T-helper 9 cell (primary cell): ENCODE results near the gene USE1.

Experiments
- DNase-seq: peaks from one replicate; pipeline ENCODE4 v3.0.0-alpha.2; 2020

USE1 gene

GRCh38 chr19:17205237-17206140 lies 9.7 kb upstream of the USE1 start:
- DNase-seq = peak; percentile 27

DNA sequence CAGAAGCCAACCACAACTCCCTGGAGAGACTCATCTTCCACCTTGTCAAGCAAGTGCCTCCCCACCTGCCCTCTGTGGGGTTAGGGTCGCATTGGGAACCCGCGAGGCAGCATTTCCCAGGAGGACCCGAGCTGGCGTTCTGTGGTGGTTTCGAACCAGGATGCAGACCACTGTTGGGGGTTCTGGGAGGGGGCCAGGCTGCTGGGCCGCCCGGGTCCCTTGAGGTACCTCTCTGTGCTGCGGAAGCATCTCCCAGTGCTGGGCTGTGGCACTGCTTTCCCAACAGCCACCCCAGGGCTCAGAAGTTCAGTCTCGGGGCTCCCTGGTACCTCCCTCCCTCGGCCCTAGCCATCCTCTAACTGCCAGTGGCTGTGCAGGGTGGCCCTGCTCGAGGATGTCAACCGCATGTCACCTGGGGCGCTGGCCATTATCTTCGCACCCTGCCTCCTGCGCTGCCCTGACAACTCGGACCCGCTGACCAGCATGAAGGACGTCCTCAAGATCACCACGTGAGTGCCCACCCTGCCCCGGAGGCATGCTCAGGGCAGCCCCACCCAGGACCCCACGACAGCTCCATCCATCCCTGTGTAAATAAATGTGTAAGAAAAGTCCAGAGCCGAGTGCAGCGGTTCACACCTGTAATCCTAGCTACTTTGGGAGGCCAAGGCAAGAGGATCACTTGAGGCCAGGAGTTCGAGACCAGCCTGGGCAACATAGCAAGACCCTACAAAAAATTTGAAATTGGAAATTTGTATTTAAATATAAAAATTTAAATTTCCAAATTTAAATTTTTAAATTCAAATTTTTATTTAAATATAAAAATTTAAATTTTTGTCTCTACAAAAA lies 8.2 kb upstream of the USE1 start:
- DNase-seq = no peak

- DNase-seq = no peak
Measured at GRCh38 chr19:17209126-17210036, 5.8 kb upstream of the USE1 start.

DNA sequence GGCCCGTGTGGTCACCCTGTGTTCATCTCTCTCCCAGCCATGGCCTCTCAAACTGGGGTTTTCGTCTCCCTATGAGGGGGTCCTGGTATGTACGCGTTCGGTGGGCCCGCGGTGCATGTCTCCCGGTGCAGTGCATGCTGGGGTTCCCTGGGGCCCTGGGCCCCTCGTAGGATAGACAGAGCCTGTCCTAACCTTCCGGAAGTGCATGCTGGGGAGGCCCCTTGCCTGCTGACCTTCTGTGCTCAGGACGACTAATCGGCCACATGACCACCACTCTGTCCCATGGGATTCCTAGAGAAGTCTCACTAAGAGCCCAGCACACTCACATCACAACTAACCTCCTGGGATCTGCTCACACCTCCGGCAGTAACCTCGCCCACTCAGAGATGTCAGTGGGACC lies 4.9 kb upstream of the USE1 start:
- DNase-seq = no peak

DNA sequence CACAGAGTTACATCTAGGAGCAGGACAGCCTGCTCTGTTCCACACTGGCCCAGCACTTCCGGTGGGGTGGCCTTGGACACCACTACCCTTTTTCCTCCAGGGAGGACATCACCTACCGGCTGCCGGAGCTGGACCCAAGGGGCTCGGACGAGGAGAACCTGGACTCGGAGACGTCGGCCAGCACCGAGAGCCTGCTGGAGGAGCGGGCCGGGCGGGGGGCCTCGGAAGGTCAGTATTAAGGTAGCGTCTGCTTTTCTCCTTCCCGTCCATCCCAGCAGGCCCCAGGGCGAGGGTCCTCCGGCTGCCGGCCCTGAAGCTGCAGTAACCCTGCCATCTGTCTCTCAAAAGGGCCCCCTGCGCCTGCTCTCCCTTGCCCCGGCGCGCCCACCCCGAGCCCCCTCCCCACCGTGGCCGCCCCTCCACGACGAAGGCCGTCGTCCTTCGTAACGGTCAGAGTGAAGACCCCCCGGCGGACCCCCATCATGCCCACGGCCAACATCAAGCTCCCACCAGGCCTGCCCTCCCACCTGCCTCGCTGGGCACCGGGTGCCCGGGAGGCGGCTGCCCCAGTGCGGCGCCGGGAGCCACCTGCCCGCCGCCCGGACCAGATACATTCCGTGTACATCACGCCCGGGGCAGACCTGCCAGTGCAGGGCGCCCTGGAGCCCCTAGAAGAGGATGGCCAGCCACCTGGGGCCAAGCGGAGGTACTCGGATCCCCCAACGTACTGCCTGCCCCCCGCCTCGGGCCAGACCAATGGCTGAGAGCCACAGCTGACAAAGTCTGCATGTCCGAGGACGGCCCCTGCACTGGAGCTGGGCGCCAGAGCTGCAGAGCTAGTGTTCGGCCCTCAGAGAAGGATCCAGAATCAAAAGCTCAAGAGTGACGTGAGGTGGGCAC lies 3.4 kb upstream of the USE1 start:
- no peak for DNase-seq

- DNase-seq = no peak
Measured at GRCh38 chr19:17213334-17213733, 1.8 kb upstream of the USE1 start.

GRCh38 chr19:17214508-17215126 lies 540 bp upstream of the USE1 start:
- DNase-seq = no peak

DNA sequence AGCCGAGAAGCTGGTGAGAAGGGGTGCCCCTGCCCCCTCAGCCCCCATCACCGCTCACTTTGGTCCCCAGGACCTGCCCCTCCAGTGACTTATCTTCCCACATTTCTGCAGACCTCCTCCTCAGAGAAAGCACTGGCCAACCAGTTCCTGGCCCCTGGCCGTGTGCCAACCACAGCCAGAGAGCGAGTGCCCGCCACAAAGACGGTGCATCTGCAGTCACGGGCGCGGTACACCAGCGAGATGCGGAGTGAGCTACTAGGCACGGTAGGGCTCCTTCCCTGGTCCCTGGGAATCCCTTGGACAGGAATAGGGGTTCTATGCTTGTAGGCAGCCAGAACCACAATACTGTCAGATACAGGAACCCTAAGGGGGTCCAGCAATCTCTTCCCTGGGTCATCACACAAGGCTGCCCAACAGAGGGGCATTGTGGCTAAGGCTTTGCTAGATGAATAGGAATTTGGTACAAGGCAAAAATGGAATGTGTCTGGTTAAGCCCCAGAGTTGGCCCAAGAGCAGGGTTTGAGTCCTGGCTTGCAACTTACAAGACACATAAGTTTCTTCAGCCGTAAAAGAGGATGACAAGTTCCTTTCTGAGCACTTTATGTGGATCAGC lies 1.0 kb downstream of the USE1 start:
- no peak for DNase-seq

GRCh38 chr19:17219286-17219685 lies 4.1 kb downstream of the USE1 start:
- DNase-seq = no peak

- no peak for DNase-seq
Measured at GRCh38 chr19:17220207-17220758, 5.1 kb downstream of the USE1 start.

DNA sequence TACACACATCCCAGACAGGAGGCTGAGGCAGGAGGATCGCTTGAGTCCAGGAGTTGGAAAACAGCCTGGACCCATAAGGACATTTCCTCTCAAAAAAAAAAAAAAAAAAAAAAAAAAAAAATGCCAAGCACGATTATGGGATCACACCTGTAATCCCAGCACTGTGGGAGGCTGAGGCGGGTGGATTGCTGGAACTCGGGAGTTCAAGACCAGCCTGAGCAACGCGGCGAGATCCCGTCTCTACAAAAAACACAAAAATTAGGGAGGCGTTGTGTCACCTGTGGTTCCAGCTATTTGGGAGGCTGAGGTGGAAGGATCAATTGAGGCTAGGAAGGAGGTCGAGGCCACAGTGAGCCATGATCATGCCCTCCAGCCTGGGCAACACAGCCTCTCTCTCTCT lies 9.9 kb downstream of the USE1 start:
- DNase-seq = no peak

- peak; percentile 94 for DNase-seq
Measured at GRCh38 chr19:17226002-17226933, 11.1 kb downstream of the USE1 start, which contains the start of gene OCEL1. OCEL1 (plus strand) TSS chr19:17226226; CDS start chr19:17226248, 22 bp downstream.

DNA sequence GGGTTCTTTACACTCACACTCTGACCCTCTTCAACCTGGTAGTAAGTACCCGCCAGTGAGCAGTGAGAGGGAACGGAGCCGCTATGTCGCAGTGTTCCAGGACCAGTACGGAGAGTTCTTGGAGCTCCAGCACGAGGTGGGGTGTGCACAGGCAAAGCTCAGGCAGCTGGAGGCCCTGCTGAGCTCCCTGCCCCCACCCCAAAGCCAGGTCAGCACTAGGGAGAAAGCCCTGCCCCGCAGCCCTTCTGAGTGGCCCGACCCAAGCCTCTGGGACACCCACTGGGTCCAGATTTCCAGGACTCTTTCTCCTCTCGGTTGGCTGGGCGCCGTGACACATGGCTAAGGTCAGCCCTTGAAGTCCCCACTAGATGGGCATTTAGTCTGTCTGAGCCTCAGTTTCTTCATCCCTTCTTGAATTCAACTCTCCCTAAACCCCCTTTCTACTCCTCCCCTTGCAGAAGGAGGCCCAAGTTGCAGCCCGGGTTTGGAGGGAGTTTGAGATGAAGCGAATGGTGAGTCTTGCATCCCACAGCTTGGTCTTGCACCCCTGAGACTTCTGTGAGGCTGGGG lies 12.7 kb downstream of the USE1 start:
- DNase-seq = no peak

- DNase-seq = no peak
Measured at GRCh38 chr19:17229890-17230289, 14.7 kb downstream of the USE1 start.

DNA sequence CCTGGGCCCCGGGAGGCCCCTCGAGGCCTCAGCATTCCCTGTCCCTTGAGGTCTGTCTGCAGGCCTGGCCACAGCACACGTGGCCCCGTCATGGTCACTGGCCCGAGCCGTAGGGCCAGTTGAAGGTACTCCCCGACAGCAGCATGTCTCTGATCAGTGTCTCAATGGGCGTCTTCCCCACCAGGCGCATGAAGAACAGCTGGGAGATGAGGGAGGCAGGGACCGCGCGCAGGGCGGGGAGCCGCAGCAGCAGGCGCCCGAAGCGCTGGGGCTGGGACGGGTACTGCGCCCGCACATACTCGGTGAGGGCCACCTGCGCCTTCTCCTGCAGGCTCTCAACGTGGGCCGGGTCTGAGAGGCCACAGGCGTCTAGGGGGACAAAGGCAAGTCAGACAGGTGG lies 17.1 kb downstream of the USE1 start:
- DNase-seq = no peak

- DNase-seq = peak; percentile 39
Measured at GRCh38 chr19:17234911-17235299, 19.7 kb downstream of the USE1 start.

DNA sequence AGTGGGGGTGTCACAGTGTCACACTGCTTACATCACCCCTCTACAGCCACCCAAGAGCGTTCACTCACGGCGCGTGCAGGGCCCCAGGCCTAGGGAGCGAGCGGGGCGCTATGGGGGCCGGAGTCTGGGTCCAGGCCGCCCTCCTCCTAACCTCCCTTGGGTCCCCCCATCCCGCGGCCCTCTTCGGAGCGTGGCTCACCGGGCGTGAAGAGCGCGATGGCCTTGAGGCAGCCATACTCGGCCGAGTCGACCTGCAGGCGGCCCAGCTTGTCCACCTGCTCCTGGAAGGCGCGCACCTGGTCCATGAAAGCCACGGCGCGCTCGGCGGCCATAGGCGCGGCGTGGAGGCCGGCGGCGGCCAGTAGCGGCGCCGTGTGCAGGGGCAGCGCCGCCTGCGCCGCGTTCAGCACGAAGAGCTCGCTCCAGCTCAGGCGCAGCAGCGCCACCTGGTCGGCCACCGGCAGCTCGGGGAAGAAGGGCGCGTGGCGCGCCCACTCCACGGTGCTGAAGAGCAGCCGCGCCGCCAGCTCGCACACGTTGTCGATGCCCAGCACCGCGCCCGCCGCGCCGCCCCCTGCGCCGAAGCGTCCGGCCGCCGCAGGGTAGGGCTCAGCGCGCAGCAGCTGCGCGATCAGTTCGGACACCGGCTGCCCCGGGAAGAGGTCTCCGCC lies 20.3 kb downstream of the USE1 start:
- DNase-seq = peak; percentile 64
